GM23248 (cell line): ENCODE measurements around the gene IL26. TPM values are rescaled to one million over a fixed set of nuclear protein-coding genes. Genes with fewer than 3 reads are reported as not detected.

Source experiments
- DNase-seq: peaks from one replicate; pipeline ENCODE4 v3.0.0-alpha.2; 2015
- H2AFZ ChIP-seq: fragments of 200-600 bp; sonication (generic); 2 replicates; pipeline ENCODE4 v1.6.1; 2016; ENCODE audit warnings: antibody characterized with exemption
- H3F3A ChIP-seq: fragments of 200-600 bp; sonication (generic); 2 replicates; pipeline ENCODE4 v1.6.1; 2016; ENCODE audit warnings: mild to moderate bottlenecking, antibody characterized with exemption, mixed run types; ENCODE audit not compliant: insufficient read depth
- H3K27ac ChIP-seq: fragments of 200-600 bp; sonication (generic); 2 replicates; pipeline ENCODE4 v1.5.1; 2016; ENCODE audit warnings: mild to moderate bottlenecking
- H3K27me3 ChIP-seq: fragments of 200-600 bp; sonication (generic); replicated peaks from 2 replicates; pipeline ENCODE4 v1.6.1; 2016; ENCODE audit warnings: mild to moderate bottlenecking; ENCODE audit not compliant: insufficient read depth
- H3K36me3 ChIP-seq: fragments of 200-600 bp; sonication (generic); 2 replicates; pipeline ENCODE4 v1.6.1; 2016; ENCODE audit warnings: low read depth, mild to moderate bottlenecking
- H3K4me1 ChIP-seq: fragments of 200-600 bp; sonication (generic); 2 replicates; pipeline ENCODE4 v1.6.1; 2016; ENCODE audit warnings: mild to moderate bottlenecking; ENCODE audit not compliant: insufficient read depth
- H3K4me2 ChIP-seq: fragments of 200-600 bp; sonication (generic); one replicate; pipeline ENCODE4 v1.6.1; 2016; ENCODE audit warnings: mild to moderate bottlenecking; ENCODE audit not compliant: unreplicated experiment
- H3K4me3 ChIP-seq: fragments of 200-600 bp; sonication (generic); 2 replicates; pipeline ENCODE4 v1.5.1; 2016; ENCODE audit warnings: mild to moderate bottlenecking
- H3K79me2 ChIP-seq: fragments of 200-600 bp; sonication (generic); 2 replicates; pipeline ENCODE4 v1.6.1; 2016; ENCODE audit warnings: mild to moderate bottlenecking; ENCODE audit not compliant: insufficient read depth
- H3K9ac ChIP-seq: fragments of 200-600 bp; sonication (generic); 2 replicates; pipeline ENCODE4 v1.6.1; 2016; ENCODE audit warnings: mild to moderate bottlenecking
- H3K9me2 ChIP-seq: fragments of 200-600 bp; sonication (generic); 2 replicates; pipeline ENCODE4 v1.6.1; 2016; ENCODE audit warnings: mixed run types, mild to moderate bottlenecking, moderate library complexity; ENCODE audit not compliant: insufficient read depth
- H3K9me3 ChIP-seq: fragments of 200-600 bp; sonication (generic); one replicate; pipeline ENCODE4 v1.6.1; 2017; ENCODE audit warnings: low read depth
- H4K20me1 ChIP-seq: fragments of 200-600 bp; sonication (generic); 2 replicates; pipeline ENCODE4 v1.6.0; 2016; ENCODE audit not compliant: insufficient read depth
- EZH2 ChIP-seq: fragments of 200-600 bp; sonication (generic); IDR thresholded peaks from 2 replicates; pipeline ENCODE4 v1.6.1; 2018; ENCODE audit warnings: antibody characterized with exemption, mild to moderate bottlenecking; ENCODE audit not compliant: insufficient read depth, poor library complexity, severe bottlenecking
- EZH2phosphoT487 ChIP-seq: fragments of 200-600 bp; sonication (generic); IDR thresholded peaks from 2 replicates; pipeline ENCODE4 v1.6.1; 2018; ENCODE audit warnings: antibody characterized with exemption, moderate library complexity, mild to moderate bottlenecking, low read depth; ENCODE audit not compliant: insufficient read depth
- WGBS, 2 experiments: methylation state at CpG; one replicate each; pipeline ENCODE4 v1.1.6; 2015 to 2017; ENCODE audit warnings: low lambda C conversion rate in 2 of 2, low coverage in 1 of 2; ENCODE audit errors: missing lambda C conversion rate in 2 of 2; 5-methylcytosine and 5-hydroxymethylcytosine counted together
- in situ Hi-C: fragments of 300-500 bp; cut with MboI; formaldehyde crosslinking; loops from 2 replicates; pipeline ENCODE4 v1.15.0; 2020
- polyA plus RNA-seq: library from polyadenylated mRNA; unstranded; fragments of >200 nt; fragmentation: Nextera tagmentation; extraction: Ambion mirVana; gene quantifications from 2 replicates; pipeline ENCODE4 v1.2.1, GENCODE V29; 2016
- total RNA-seq: library from RNA; depleted of rRNA; stranded (reverse); fragments of >200 nt; shearing (Covaris generic); gene quantifications from 2 replicates; pipeline ENCODE4 v1.2.3, GENCODE V29; 2014

The IL26 gene
- total and polyA plus RNA-seq, 2 experiments from 2014 or later: not detected

GRCh38 chr12:68239309-68239982, 13.8 kb upstream of the IL26 start:
- Histone ChIP-seq H3K9ac (peak overlapping the region; percentile 68), H3K36me3 (no peaks in the 10 kb centered on the region), H2AFZ (peak overlapping the region; percentile 23; the same call in 1 of the 2 replicates), H3K9me2 (no peaks in the 10 kb centered on the region), H3K9me3 (no peaks in the 10 kb centered on the region), H3K4me1 (peaks cover 36% of the 10 kb centered on the region), H3K27ac (peak overlapping the region; percentile 87), H3K79me2 (no peaks in the 10 kb centered on the region), H3K4me2 (peak overlapping the region; percentile 44), H3K27me3 (no peaks in the 10 kb centered on the region), H4K20me1 (no peaks in the 10 kb centered on the region), H3F3A (peaks cover 33% of the 10 kb centered on the region), H3K4me3 (peak overlapping the region; percentile 10)
- in situ Hi-C loops: no loop called here
- WGBS, 2 experiments: 57 to 59% methylated on average over 6 of the region's 6 CpGs
- peak; percentile 12 for DNase-seq
- TF ChIP-seq EZH2: no peak
- TF ChIP-seq EZH2phosphoT487: no peak

DNA sequence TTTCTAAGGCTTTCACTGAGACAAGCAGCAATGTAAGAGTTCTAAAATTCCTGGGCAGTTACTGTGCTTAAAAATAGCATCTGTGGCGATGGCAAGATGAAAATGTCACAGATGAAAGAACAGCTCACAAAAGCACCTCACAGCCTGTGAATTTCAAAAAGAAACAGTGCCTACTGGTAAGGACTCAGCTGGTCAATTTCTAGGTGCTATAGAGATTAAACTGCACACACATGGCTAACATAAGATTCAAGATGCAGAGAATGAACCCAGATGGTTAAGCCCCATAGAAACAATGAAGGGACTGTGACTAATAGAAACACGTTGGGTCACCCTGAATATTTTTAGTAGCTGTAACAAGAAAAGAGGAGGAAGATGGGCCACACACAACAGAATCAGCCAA, 12.0 kb upstream of the IL26 start:
- Histone ChIP-seq H3K9ac (0 out of 2 replicates have a peak overlapping the region, but pooled peaks have one; percentile 15), H2AFZ (peak overlapping the region; percentile 21), H4K20me1 (no peaks in the 10 kb centered on the region), H3K4me2 (peak overlapping the region; percentile 45), H3K9me3 (no peaks in the 10 kb centered on the region), H3K27ac (peak overlapping the region; percentile 39), H3K36me3 (no peaks in the 10 kb centered on the region), H3K4me3 (peak overlapping the region; percentile 5; the same call in 1 of the 2 replicates), H3K27me3 (no peaks in the 10 kb centered on the region), H3K4me1 (peaks cover 36% of the 10 kb centered on the region), H3F3A (peaks cover 33% of the 10 kb centered on the region), H3K79me2 (no peaks in the 10 kb centered on the region), H3K9me2 (no peaks in the 10 kb centered on the region)
- WGBS, 2 experiments: 3 to 4% methylated on average over 2 of the region's 2 CpGs
- in situ Hi-C loops: no loop called here
- no peak for TF ChIP-seq EZH2
- TF ChIP-seq EZH2phosphoT487: no peak
- DNase-seq: peak; percentile 69

GRCh38 chr12:68237078-68237477, 11.5 kb upstream of the IL26 start:
- 80 to 91% methylated on average over 2 of the region's 2 CpGs for WGBS, 2 experiments
- Histone ChIP-seq H4K20me1 (no peaks in the 10 kb centered on the region), H3K4me1 (peaks cover 36% of the 10 kb centered on the region), H3K9me3 (no peaks in the 10 kb centered on the region), H2AFZ (peak overlapping the region; percentile 21; the same call in 1 of the 2 replicates), H3K27me3 (no peaks in the 10 kb centered on the region), H3K9me2 (no peaks in the 10 kb centered on the region), H3K79me2 (no peaks in the 10 kb centered on the region), H3K9ac (0 out of 2 replicates have a peak overlapping the region, but pooled peaks have one; percentile 15), H3K27ac (peak overlapping the region; percentile 39; the same call in 1 of the 2 replicates), H3K36me3 (no peaks in the 10 kb centered on the region), H3K4me3 (0 out of 2 replicates have a peak overlapping the region, but pooled peaks have one; percentile 5), H3K4me2 (peak overlapping the region; percentile 45), H3F3A (peaks cover 33% of the 10 kb centered on the region)
- in situ Hi-C loops: no loop called here
- no peak for TF ChIP-seq EZH2phosphoT487
- no peak for TF ChIP-seq EZH2
- DNase-seq: peak; percentile 38

- 92 to 94% methylated on average over 8 of the region's 8 CpGs for WGBS, 2 experiments
These were observed 10.9 kb upstream of the IL26 start for GRCh38 chr12:68236421-68237059.

More at GRCh38 chr12:68236421-68237059, 10.9 kb upstream of the IL26 start:
- peaks cover 36% of the 10 kb centered on the region for H3K4me1 ChIP-seq
- peaks cover 33% of the 10 kb centered on the region for H3F3A ChIP-seq
- H3K9me2 ChIP-seq: no peaks in the 10 kb centered on the region
- peak; percentile 23 for DNase-seq
- no peaks in the 10 kb centered on the region for H3K27me3 ChIP-seq
- H3K9ac ChIP-seq: no peak overlapping the region
- no peak overlapping the region for H3K27ac ChIP-seq
- H2AFZ ChIP-seq: no peak overlapping the region
- no peaks in the 10 kb centered on the region for H4K20me1 ChIP-seq
- H3K9me3 ChIP-seq: no peaks in the 10 kb centered on the region
- H3K4me2 ChIP-seq: no peak overlapping the region
- in situ Hi-C loops: no loop called here
- no peak overlapping the region for H3K4me3 ChIP-seq
- no peaks in the 10 kb centered on the region for H3K36me3 ChIP-seq
- no peak for TF ChIP-seq EZH2
- TF ChIP-seq EZH2phosphoT487: no peak
- H3K79me2 ChIP-seq: no peaks in the 10 kb centered on the region
